Measurements from ENCODE around the gene FOXO3. TPM values are rescaled to one million over a fixed set of nuclear protein-coding genes. Genes with fewer than 3 reads are reported as not detected.

Gene FOXO3
- total RNA-seq, 1 experiment from 2014 or later = 22.1 TPM

DNA sequence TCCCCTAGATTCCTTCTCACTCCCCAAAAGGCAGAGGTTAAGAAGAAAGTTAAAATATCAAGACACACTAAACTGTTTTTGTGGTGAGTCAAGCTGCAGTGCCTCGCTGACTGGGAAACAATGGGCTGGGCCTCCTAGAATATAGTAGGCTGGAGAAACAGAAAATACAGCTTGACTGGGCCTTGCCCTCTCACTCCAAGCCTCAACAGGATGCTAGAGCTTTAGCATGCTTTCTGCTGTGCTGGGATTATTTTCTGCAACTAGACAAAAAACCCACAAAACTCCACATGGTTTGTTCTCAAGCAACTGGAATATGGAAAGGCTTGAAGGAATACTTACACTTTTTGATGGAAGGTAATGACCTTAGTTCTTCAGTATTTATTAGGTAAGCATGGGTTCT lies 27.9 kb downstream of the FOXO3 start:
- no peaks in the 10 kb centered on the region for H3K27me3 Mint-ChIP-seq (ENCODE audit: low read depth)
- no peak overlapping the region for H2BK20ac ChIP-seq (ENCODE audit: low read depth, low read length, poor library complexity, severe bottlenecking)
- no peak overlapping the region for H2AK5ac ChIP-seq (ENCODE audit: insufficient read length, low read length)
- H3K27ac ChIP-seq (ENCODE audit: insufficient read length, low read depth, low read length) = no peak overlapping the region
- peaks cover 40 to 45% of the 10 kb centered on the region in 2 experiments for H3K4me1 Mint-ChIP-seq
- H2AFZ ChIP-seq (ENCODE audit: low read length) = no peak overlapping the region
- no peaks in the 10 kb centered on the region for H3K23me2 ChIP-seq (ENCODE audit: insufficient read length, low read depth, low read length, poor library complexity, severe bottlenecking)
- 0 out of 5 replicates have a peak overlapping the region, but pooled peaks of 1 of the 2 experiments have one; percentile 48 for H3K4me3 Mint-ChIP-seq
- H3K4ac ChIP-seq (ENCODE audit: low read depth, low read length) = no peak overlapping the region
- no peak overlapping the region for H2BK120ac ChIP-seq (ENCODE audit: low read depth, low read length, poor library complexity, severe bottlenecking)
- no peak overlapping the region for H4K8ac ChIP-seq (replicated peaks; ENCODE audit: insufficient read length, low read depth, low read length)
- H2BK15ac ChIP-seq (ENCODE audit: low read depth, low read length) = no peak overlapping the region
- no peak overlapping the region for H3K18ac ChIP-seq (ENCODE audit: insufficient read length, low read depth, low read length)
- peaks cover 2% of the 10 kb centered on the region for H3K79me1 ChIP-seq (ENCODE audit: insufficient read depth, low read depth, low read length, poor library complexity, severe bottlenecking)
- no peaks in the 10 kb centered on the region for H3K9me3 ChIP-seq (ENCODE audit: control insufficient read depth, low read depth, low read length)
- no peak overlapping the region for H3K14ac ChIP-seq (ENCODE audit: insufficient read depth, low read length)
- H4K91ac ChIP-seq (ENCODE audit: insufficient read length, low read depth, low read length) = no peak overlapping the region
- no peak overlapping the region for H3T11ph ChIP-seq (ENCODE audit: low read length)
- no peak overlapping the region for H3K9ac ChIP-seq (ENCODE audit: extremely low read depth, insufficient read length, low read length)
- H4K5ac ChIP-seq (ENCODE audit: insufficient read length, low read depth, low read length) = no peak overlapping the region
- no CpG with 5 or more reads among the region's 1 CpG for WGBS (ENCODE audit: extremely low coverage, insufficient read length, low lambda C conversion rate)
- H2BK12ac ChIP-seq (ENCODE audit: insufficient read length, low read depth, low read length) = no peak overlapping the region
- H3K4me1 ChIP-seq (ENCODE audit: insufficient read depth, low read length) = peaks cover 7% of the 10 kb centered on the region; the same call in 1 of the 2 replicates
- H3K23ac ChIP-seq (ENCODE audit: insufficient read length, low read depth, low read length) = no peak overlapping the region
- peaks cover 2% of the 10 kb centered on the region; the same call in 1 of the 2 replicates for H3K79me2 ChIP-seq (ENCODE audit: insufficient read depth, low read length)
- TF ChIP-seq, protein P1, sequence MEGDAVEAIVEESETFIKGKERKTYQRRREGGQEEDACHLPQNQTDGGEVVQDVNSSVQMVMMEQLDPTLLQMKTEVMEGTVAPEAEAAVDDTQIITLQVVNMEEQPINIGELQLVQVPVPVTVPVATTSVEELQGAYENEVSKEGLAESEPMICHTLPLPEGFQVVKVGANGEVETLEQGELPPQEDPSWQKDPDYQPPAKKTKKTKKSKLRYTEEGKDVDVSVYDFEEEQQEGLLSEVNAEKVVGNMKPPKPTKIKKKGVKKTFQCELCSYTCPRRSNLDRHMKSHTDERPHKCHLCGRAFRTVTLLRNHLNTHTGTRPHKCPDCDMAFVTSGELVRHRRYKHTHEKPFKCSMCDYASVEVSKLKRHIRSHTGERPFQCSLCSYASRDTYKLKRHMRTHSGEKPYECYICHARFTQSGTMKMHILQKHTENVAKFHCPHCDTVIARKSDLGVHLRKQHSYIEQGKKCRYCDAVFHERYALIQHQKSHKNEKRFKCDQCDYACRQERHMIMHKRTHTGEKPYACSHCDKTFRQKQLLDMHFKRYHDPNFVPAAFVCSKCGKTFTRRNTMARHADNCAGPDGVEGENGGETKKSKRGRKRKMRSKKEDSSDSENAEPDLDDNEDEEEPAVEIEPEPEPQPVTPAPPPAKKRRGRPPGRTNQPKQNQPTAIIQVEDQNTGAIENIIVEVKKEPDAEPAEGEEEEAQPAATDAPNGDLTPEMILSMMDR (conservative IDR thresholded peaks at IDR 0.05) = no peak
- no peak for DNase-seq
- no peaks in the 10 kb centered on the region for H3K27me3 ChIP-seq (ENCODE audit: insufficient read depth, low read length)
- H3K4me2 ChIP-seq (ENCODE audit: insufficient read depth, insufficient read length, low read length) = no peak overlapping the region
- H2BK5ac ChIP-seq (ENCODE audit: insufficient read length, low read length) = no peak overlapping the region
- no peaks in the 10 kb centered on the region for H4K20me1 ChIP-seq (ENCODE audit: control insufficient read depth, insufficient read depth, insufficient read length)
- no peaks in the 10 kb centered on the region for H3K9me3 Mint-ChIP-seq
- H3K27ac Mint-ChIP-seq = peak overlapping the region; percentile 6 to 79 (median 39)
- no peak overlapping the region for H3K56ac ChIP-seq (ENCODE audit: insufficient read length, low read depth, low read length)
- H3K36me3 Mint-ChIP-seq (ENCODE audit: insufficient read depth in 1 of 3, low read depth in 3 of 3) = no peaks in the 10 kb centered on the region; a peak in 1 of 7 replicates
